GM12865 (cell line): ENCODE results near the gene PILRB.
"Not testable (repeated sequence)": the region's sequence is repeated elsewhere in the genome, so short reads cannot be mapped to it uniquely, and the experiment has no call there.

Source experiments
- DNase-seq: peaks from one replicate; pipeline ENCODE4 v3.0.0; 2010; ENCODE audit warnings: low read depth
- H3K4me3 ChIP-seq: 2 replicates; pipeline ENCODE4 v1.5.1; 2011; ENCODE audit warnings: mild to moderate bottlenecking, low read depth, low read length, control low read depth
- CTCF ChIP-seq: IDR thresholded peaks from 2 replicates; pipeline ENCODE4 v1.5.1; 2011; ENCODE audit warnings: low read length, control low read depth, low read depth, inconsistent platforms; ENCODE audit not compliant: insufficient read depth; ENCODE audit errors: missing control alignments

The PILRB gene

GRCh38 chr7:100373870-100374598 lies 16.1 kb downstream of the PILRB start:
- peak overlapping the region; percentile 55 for H3K4me3 ChIP-seq
- peak; percentile 44 for TF ChIP-seq CTCF
- peak; percentile 73 for DNase-seq

DNA sequence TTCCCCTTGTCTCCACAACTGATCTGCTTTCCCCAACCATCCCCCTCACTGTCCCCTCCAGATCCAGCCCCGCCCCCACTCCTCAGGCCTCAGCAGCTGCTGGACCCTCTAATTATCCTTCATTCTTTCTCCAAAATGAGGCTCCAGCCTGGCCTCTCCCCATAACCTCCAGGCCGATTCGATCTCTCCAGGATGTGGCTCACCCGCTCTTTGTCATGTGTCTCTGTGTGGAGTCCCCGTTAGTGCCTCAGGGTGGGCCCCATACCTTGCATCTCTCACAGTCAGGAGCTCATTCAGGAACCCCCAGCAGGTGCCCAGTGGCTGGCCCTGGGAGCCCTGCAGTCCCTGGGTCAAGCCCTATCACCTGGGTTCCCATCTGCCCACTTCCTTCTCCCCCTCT lies 16.7 kb downstream of the PILRB start:
- DNase-seq = no peak
- TF ChIP-seq CTCF = no peak
- H3K4me3 ChIP-seq = peak overlapping the region; percentile 55

- TF ChIP-seq CTCF = no peak
- no peak overlapping the region for H3K4me3 ChIP-seq
- no peak for DNase-seq
These were observed 18.1 kb downstream of the PILRB start for GRCh38 chr7:100376066-100376465.

DNA sequence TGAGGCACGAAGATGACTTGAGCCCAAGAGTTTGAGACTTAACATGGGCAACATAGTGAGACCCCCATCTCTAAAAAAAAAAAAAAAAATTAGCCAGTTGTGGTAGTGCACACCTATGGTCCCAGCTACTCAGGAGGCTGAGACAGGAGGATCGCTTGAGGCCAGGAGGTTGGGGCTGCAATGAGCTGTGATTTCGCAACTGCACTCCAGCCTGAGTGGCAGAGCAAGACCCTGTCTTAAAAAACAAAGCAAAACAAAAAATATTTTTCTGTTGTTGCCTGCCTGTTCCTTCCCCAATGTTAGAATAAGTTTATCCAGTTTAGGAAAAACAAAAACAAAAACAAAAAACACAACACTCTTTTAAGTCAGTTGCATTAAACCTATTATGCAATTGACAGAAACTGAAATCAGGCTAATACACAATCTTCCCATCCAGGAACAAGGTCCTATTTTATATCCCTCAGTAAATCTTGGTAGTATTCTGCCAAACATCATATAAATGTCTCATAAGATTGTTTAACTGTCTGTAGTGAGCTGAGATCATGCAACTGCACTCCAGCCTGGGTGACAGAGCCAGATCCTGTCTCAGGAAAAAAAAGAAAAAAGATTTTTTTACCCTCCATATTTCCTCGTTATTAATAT lies 20.3 kb downstream of the PILRB start:
- no peak for TF ChIP-seq CTCF
- H3K4me3 ChIP-seq = no peak overlapping the region
- no peak for DNase-seq

DNA sequence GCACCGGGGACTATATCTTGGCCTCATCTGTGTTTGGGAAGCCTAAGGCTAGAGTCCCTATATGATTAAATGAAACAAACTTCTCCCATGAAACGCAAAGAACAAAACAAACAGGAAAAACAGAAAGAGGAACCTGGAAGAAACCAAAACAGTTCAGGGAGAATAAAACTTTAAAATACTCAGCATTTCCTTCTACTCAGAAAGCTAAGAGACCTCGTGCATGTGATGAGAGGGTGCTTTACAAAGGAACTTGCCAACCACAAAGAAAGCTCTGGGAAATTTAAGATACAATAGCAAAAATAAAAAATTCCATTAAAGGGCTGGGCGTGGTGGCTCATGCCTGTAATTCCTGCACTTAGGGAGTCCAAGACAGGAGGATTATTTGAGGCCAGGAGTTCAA lies 22.3 kb downstream of the PILRB start:
- no peak for DNase-seq
- H3K4me3 ChIP-seq = no peak overlapping the region
- no peak for TF ChIP-seq CTCF

- H3K4me3 ChIP-seq, DNase-seq: not testable (repeated sequence)
These were observed 23.8 kb downstream of the PILRB start for GRCh38 chr7:100381531-100382233.

GRCh38 chr7:100382234-100382853 lies 24.4 kb downstream of the PILRB start:
- H3K4me3 ChIP-seq, DNase-seq: not testable (repeated sequence)
